D721Med (cell line): ENCODE data around the gene MAP4K4.
A peak's percentile ranks its signal among the peaks of the same experiment; 100 is the strongest.

Experiments
- DNase-seq: peaks from one replicate; pipeline ENCODE4 v3.0.0; 2011; ENCODE audit warnings: low spot score; ENCODE audit not compliant: insufficient read length
- FAIRE-seq: peaks from 2 replicates; lab custom pipeline; 2011; peaks lifted over from hg19 to GRCh38; lab: Jason Lieb, UNC
- CTCF ChIP-seq: IDR thresholded peaks from 2 replicates; pipeline ENCODE4 v1.5.1; 2012; ENCODE audit warnings: mild to moderate bottlenecking, control low read depth; ENCODE audit not compliant: insufficient read depth; ENCODE audit errors: missing control alignments

The MAP4K4 gene

GRCh38 chr2:101829429-101829828, 131.9 kb downstream of the MAP4K4 start:
- TF ChIP-seq CTCF, result no peak
- no peak for DNase-seq
- FAIRE-seq, result no peak

- TF ChIP-seq CTCF, result no peak
- no peak for FAIRE-seq
- no peak for DNase-seq
Measured at GRCh38 chr2:101830146-101830545, 132.6 kb downstream of the MAP4K4 start.

DNA sequence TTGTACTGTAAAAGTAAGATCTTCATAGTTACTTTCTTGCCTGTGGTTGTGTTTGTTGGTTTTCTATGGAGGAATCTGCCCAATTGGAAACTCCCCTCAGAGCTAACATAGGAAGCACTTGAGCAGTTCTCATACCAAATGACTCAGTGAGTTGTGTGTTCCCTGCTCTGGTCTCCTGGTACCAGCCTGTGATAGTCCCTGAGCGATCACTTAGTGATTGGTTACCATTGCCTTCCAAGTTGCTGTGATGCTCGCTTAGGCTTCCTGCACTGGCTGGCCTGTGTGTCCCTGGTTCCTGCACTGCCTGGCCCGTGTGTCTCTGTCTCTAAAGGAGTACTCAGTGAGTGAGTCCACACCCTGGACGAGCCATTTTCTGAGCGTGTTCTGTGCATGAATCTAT, 133.0 kb downstream of the MAP4K4 start:
- TF ChIP-seq CTCF, result no peak
- FAIRE-seq, result no peak
- no peak for DNase-seq

DNA sequence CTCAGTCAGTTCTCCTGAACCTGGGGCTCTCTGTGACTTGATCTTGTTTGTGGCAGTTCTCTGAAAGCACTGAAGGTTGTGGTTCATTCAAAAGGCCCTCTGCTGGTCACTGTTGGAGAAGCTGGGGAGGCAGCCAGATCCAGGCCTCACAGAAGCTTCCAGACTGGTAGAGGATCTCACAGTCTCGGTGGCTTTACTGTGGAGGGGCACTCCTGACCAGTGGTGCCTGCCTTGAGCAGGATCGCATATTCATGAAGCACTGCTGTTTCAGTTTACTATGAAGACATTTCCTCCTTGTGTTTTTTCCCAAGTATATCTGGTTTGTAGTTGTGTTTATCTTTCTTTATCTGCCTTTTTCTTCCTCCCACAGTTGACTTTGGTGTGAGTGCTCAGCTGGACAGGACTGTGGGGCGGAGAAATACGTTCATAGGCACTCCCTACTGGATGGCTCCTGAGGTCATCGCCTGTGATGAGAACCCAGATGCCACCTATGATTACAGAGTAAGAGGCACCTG, 133.9 kb downstream of the MAP4K4 start:
- TF ChIP-seq CTCF, result peak; percentile 70
- no peak for DNase-seq
- no peak for FAIRE-seq

GRCh38 chr2:101832114-101832513, 134.6 kb downstream of the MAP4K4 start:
- DNase-seq (no peak), FAIRE-seq (no peak)
- peak; percentile 28 for TF ChIP-seq CTCF

DNA sequence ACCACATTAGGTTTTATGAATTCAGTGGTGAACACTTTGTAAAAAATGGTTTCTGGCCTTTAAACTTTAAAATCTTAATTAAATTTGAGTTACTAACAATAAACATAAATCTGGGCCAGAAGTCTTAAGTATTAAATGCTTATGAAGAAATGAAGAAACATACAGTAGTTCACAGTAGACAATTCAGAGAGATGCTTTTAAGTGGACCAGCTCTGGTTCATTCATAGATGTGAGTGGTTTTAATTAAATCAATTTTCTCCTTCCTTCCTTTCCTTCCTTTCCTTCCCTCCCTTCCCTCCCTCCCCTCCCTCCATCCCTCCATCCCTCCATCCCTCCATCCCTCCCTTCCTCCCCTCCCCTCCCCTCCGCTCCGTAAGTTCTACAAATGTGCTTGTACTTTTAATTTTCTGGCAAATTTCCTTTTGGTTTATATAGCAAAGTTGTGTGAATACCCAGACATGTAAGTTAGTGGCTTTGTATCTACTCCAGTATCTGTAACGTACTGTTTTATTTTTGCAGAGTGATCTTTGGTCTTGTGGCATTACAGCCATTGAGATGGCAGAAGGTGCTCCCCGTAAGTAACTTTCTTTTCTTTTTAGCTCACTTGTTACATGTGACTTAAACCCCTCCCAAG, 136.5 kb downstream of the MAP4K4 start:
- no peak for TF ChIP-seq CTCF
- FAIRE-seq (no peak), DNase-seq (no peak)

- FAIRE-seq (no peak), DNase-seq (no peak)
- no peak for TF ChIP-seq CTCF
Measured at GRCh38 chr2:101837354-101837753, 139.8 kb downstream of the MAP4K4 start.
